MG63 (cell line): ENCODE results near the gene GLRX5. TPM values are rescaled to one million over a fixed set of nuclear protein-coding genes. Genes with fewer than 3 reads are reported as not detected.

ENCODE experiments used
- DNase-seq: peaks from one replicate; pipeline ENCODE4 v3.0.0-alpha.2; 2020
- H3K27me3 ChIP-seq: fragments of 250-450 bp; sonication (Bioruptor Pico); 2 replicates; pipeline ENCODE4 v1.5.1; 2020; ENCODE audit warnings: mild to moderate bottlenecking, moderate library complexity
- H3K36me3 ChIP-seq: fragments of 250-450 bp; sonication (Bioruptor Pico); 2 replicates; pipeline ENCODE4 v1.5.1; 2020; ENCODE audit warnings: mild to moderate bottlenecking, moderate library complexity
- H3K4me3 ChIP-seq: fragments of 250-450 bp; sonication (Bioruptor Pico); 2 replicates; pipeline ENCODE4 v1.5.1; 2020; ENCODE audit warnings: mild to moderate bottlenecking, moderate library complexity
- H3K9me3 ChIP-seq: fragments of 250-450 bp; sonication (Bioruptor Pico); 2 replicates; pipeline ENCODE4 v1.5.1; 2020; ENCODE audit warnings: mild to moderate bottlenecking, moderate library complexity
- total RNA-seq: library from RNA; depleted of rRNA; stranded (reverse); fragments of >200 nt; shearing (Covaris generic); gene quantifications from 2 replicates; pipeline ENCODE4 v1.2.3, GENCODE V29; 2014; ENCODE audit warnings: low replicate concordance

GLRX5 gene
- total RNA-seq, 1 experiment from 2014 or later: 31.5 TPM

- Histone ChIP-seq H3K9me3 (no peaks in the 10 kb centered on the region), H3K4me3 (no peak overlapping the region), H3K27me3 (no peaks in the 10 kb centered on the region), H3K36me3 (peaks cover 8% of the 10 kb centered on the region)
- DNase-seq: no peak
Measured at GRCh38 chr14:95537298-95538089, 2.6 kb downstream of the GLRX5 start.

DNA sequence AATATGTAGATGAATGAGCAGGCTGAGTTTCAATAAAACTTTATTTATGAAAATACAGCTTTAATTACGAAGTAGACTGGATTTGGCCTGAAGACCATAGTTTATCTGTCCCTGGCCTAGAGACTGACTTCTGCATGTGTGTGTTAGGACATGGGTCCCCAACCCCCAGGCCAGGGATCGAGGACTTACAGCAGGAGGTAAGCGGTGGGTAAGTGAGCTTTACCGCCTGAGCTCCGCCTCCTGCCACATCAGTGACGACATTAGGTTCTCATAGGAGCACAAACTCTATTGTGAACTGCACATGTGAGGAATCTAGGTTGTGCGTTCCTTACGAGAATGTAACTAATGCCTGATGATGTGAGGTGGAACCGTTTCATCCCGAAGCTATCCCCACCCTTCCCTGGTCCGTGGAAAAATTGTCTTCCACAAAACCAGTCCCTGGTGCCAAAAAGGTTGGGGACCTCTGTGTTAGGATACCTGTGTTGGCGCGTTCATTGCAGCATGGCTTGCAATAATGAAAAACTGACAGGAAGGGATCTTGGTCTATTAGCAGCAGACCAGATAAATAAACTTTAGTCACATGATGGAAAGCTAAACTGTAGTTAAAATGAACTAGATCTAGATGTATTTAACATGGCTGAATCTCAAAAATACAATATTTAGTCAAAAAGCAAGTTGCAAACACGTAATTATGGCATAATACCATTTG is 4.1 kb downstream of the GLRX5 start:
- Histone ChIP-seq H3K9me3 (no peaks in the 10 kb centered on the region), H3K36me3 (no peaks in the 10 kb centered on the region; the same call in none of the 2 replicates), H3K27me3 (no peaks in the 10 kb centered on the region), H3K4me3 (no peak overlapping the region)
- no peak for DNase-seq

GRCh38 chr14:95540236-95540855 is 5.5 kb downstream of the GLRX5 start:
- no peaks in the 10 kb centered on the region for H3K27me3 ChIP-seq
- H3K36me3 ChIP-seq: peaks cover 5% of the 10 kb centered on the region
- no peak overlapping the region for H3K4me3 ChIP-seq
- DNase-seq: no peak
- no peaks in the 10 kb centered on the region for H3K9me3 ChIP-seq

DNA sequence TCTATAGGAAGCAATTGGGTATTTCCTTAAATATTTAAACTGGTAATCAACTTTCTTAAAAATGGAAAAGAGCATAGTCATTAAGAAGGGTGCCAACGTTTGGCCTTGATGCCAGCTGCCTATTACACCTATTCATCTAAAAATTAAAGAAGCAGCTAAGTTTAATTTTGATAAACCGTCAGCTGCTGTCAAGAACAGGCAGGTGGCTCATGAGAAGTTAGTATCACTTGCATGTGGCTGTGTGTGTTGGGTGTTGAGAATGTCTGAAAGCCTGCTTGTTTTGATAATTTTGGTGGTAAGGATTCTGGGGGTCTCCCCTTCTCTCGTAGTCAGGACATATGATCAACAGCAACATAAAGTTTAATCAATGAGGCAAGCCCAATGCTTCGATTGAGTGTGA is 6.5 kb downstream of the GLRX5 start:
- Histone ChIP-seq H3K27me3 (no peaks in the 10 kb centered on the region), H3K4me3 (no peak overlapping the region), H3K36me3 (peaks cover 5% of the 10 kb centered on the region), H3K9me3 (no peaks in the 10 kb centered on the region)
- DNase-seq: no peak

- no peaks in the 10 kb centered on the region for H3K27me3 ChIP-seq
- no peak overlapping the region for H3K4me3 ChIP-seq
- peaks cover 5% of the 10 kb centered on the region for H3K36me3 ChIP-seq
- DNase-seq: no peak
- no peaks in the 10 kb centered on the region for H3K9me3 ChIP-seq
Measured at GRCh38 chr14:95541932-95542930, 7.4 kb downstream of the GLRX5 start.

DNA sequence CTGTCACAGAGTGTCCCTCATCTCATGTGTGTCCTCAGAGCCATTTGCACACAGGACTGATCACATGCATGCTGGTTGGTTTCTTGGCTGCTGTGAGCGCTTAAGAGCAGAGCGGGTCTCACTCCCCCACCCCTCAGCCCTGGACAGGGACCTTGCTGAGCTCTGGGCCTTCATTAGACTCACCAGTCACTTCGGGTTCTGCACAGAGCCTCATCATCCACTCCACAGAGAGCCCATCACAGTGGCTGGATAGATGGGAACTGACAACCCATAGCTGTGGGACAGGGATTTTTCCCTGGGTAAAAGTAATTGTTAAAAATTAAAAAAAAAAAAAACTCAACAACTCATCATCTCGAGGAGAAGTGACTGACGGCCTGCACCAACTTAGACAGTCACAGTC is 8.2 kb downstream of the GLRX5 start:
- H3K36me3 ChIP-seq: peaks cover 5% of the 10 kb centered on the region
- no peak for DNase-seq
- no peaks in the 10 kb centered on the region for H3K9me3 ChIP-seq
- no peaks in the 10 kb centered on the region for H3K27me3 ChIP-seq
- H3K4me3 ChIP-seq: no peak overlapping the region

DNA sequence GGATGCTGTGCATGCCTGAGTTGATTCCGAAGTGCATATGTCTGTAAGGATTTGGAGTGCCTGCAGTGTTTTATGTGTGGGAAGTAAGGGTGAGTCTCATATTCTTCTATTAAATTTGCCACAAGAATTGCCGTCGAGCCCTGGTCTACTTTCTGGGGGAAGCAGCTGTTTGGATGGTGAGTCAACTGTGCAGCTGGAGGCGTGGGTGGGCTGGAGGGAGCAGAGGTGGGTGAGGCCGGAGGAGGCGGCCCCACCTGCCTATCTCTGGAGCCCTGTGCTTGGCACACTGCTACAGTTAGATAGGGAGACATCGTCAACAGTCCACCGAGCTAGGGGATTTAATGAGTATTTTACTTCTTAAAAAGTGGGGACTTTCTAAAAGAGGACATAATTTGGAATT is 9.7 kb downstream of the GLRX5 start:
- no peak for DNase-seq
- H3K27me3 ChIP-seq: no peaks in the 10 kb centered on the region
- peaks cover 5% of the 10 kb centered on the region for H3K36me3 ChIP-seq
- no peaks in the 10 kb centered on the region for H3K9me3 ChIP-seq
- no peak overlapping the region for H3K4me3 ChIP-seq

DNA sequence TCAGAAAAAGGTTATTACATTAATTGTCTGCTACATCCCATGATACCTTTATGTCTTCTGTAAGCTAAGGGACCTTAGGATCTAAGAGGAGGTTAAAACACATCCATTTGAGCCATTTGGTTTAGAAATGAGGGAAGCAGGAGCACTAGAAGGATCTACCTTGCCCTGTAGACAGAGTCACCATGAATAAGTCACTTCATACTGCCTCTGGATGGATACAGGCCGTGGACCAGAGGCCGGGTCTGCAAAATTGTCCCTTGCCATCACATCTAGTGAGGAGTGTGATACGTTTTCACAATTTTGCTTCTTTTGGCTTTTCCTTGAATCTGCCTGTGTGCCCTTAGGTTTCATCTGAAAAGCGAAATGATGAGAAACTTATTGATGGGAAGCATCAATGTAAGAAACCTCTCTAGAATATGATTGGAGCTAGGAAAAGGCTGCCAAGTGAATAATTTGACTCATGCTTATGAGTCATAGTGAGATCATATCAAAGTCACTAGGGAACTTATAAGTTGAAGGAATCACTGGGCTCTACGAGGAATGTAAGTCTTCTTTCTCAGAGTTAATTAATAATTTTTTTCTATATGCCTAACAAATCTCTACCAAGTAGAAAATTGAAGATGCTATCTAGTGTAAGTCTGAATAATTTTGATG is 10.8 kb downstream of the GLRX5 start:
- no peaks in the 10 kb centered on the region for H3K9me3 ChIP-seq
- H3K36me3 ChIP-seq: peaks cover 5% of the 10 kb centered on the region
- no peak overlapping the region for H3K4me3 ChIP-seq
- DNase-seq: no peak
- H3K27me3 ChIP-seq: no peaks in the 10 kb centered on the region

- DNase-seq: no peak
- H3K4me3 ChIP-seq: no peak overlapping the region
Measured at GRCh38 chr14:95547272-95547625, 12.4 kb downstream of the GLRX5 start.

GRCh38 chr14:95547626-95548327 is 12.9 kb downstream of the GLRX5 start:
- DNase-seq: no peak
- Histone ChIP-seq H3K36me3 (peaks cover 5% of the 10 kb centered on the region), H3K4me3 (no peak overlapping the region), H3K9me3 (no peaks in the 10 kb centered on the region), H3K27me3 (no peaks in the 10 kb centered on the region)

More at GRCh38 chr14:95547272-95547625, 12.4 kb downstream of the GLRX5 start:
- Histone ChIP-seq H3K27me3 (no peaks in the 10 kb centered on the region), H3K9me3 (no peaks in the 10 kb centered on the region), H3K36me3 (peaks cover 5% of the 10 kb centered on the region)

DNA sequence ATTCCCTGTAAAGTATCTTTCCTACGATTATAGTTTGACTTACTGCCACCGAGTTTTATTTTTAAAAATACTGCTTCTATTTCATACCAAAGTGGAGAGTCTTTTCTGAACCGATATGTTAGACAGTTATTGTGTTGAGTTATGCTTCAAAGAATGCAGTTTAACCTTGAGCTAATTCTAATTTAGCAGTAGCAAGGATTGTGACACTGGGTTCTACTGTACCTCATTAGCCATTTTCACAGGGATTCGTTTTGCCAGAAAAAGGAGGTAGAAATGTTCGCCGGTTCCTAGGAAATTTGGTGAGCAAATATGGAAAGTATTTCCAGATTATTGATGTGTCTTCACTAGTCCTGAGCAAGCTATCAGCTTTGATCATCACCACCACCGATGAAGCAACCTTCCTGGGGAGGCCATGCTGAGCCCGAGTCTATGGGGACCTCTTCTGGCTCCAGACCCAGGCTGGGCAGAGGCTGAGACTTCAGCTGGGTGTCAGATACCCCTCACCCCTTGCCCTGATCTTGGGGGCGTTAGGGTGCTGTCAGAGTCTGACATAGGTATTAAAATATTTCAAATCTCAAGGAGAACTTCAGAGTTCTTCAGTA is 13.6 kb downstream of the GLRX5 start:
- peaks cover 5% of the 10 kb centered on the region for H3K36me3 ChIP-seq
- H3K27me3 ChIP-seq: no peaks in the 10 kb centered on the region
- no peak overlapping the region for H3K4me3 ChIP-seq
- no peak for DNase-seq
- H3K9me3 ChIP-seq: no peaks in the 10 kb centered on the region

DNA sequence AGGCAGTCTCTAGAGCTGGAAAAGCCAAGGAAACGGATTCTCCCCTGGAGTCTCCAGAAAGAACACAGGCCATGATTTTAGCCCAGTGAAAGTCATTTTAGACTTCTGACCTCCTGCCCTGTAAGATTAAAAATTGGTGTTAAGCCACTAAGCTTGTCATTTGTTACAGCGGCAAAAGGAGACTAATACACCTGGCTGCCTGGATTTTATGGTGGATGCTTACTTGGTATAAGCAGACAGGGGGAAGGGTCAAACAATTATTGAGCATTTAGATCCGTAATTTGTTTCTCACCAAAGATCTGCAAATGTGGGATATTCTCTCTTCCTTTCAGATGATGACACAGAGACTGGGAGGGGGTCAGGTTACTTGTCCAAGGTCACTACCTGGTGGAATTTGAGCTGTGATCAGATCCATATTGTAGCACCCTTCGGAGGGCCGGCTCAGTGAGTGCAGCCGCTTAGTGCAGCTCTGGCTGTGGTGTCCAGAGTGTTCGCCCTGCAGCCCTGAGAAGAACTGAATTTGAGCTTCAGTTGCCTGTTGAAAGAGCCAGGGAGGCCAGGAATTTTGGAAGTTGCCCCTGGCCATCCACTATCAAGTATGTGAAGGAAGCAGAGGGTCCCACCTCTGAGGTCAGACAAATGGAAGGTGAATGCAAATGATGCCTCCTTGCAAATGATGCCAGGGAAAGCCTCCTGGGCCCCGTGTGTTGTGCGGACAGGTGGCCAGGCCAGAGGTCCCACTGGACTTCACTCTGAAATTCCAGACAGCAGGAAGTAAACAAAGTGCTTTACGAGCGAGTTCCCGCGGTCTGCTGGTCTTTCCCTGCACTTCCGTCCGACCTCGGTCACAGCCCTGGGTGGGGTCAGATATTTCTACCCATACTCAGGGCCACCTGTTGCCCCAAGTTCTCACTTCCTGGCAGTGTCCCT is 15.1 kb downstream of the GLRX5 start:
- Histone ChIP-seq H3K9me3 (no peaks in the 10 kb centered on the region), H3K36me3 (no peaks in the 10 kb centered on the region; the same call in 1 of the 2 replicates), H3K27me3 (no peaks in the 10 kb centered on the region), H3K4me3 (no peak overlapping the region)
- no peak for DNase-seq

GRCh38 chr14:95551435-95551834 is 16.6 kb downstream of the GLRX5 start:
- Histone ChIP-seq H3K27me3 (no peaks in the 10 kb centered on the region), H3K4me3 (no peak overlapping the region), H3K9me3 (no peaks in the 10 kb centered on the region), H3K36me3 (no peaks in the 10 kb centered on the region)
- no peak for DNase-seq

DNA sequence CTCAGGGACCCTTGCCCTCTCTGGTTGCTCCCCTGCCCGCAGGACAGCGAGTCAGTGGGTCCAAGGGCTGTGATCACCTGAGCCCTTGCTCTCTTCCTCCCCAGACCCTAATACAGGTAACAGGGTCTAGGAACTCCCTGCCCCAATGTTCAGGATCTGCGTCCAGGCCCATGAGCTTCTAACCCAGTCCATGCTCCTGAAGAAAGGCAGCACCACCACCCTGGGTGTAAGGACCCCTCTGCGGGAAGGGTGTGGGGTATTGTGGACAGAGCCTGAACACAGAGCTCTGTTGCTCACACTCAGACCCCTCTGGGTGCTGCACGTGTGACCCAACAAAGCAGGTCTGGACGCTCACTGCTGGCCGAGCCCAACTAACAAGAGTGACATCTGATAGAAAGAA is 18.3 kb downstream of the GLRX5 start:
- H3K36me3 ChIP-seq: no peaks in the 10 kb centered on the region
- no peaks in the 10 kb centered on the region for H3K9me3 ChIP-seq
- no peak overlapping the region for H3K4me3 ChIP-seq

More for the DNA sequence above, 18.3 kb downstream of the GLRX5 start:
- no peaks in the 10 kb centered on the region for H3K27me3 ChIP-seq
- DNase-seq: no peak
